Ishikawa (cell line): Measurements from ENCODE around the gene YIPF6.

ENCODE experiments used
- CEBPB ChIP-seq: IDR thresholded peaks from 2 replicates; pipeline ENCODE4 v1.6.1; 2012
- CREB1 ChIP-seq: IDR thresholded peaks from 2 replicates; pipeline ENCODE4 v1.6.1; 2012; ENCODE audit warnings: low read depth
- EGR1 ChIP-seq: IDR thresholded peaks from 2 replicates; pipeline ENCODE4 v1.6.1; 2012
- EP300 ChIP-seq: IDR thresholded peaks from 2 replicates; pipeline ENCODE4 v1.6.1; 2012; ENCODE audit warnings: borderline replicate concordance
- FOXM1 ChIP-seq: IDR thresholded peaks from 2 replicates; pipeline ENCODE4 v1.6.1; 2012; ENCODE audit warnings: low read depth, borderline replicate concordance
- NFIC ChIP-seq: IDR thresholded peaks from 2 replicates; pipeline ENCODE4 v1.6.1; 2012
- RAD21 ChIP-seq: IDR thresholded peaks from 2 replicates; pipeline ENCODE4 v1.6.1; 2012; ENCODE audit warnings: low read depth
- TAF1 ChIP-seq: IDR thresholded peaks from 2 replicates; pipeline ENCODE4 v1.6.1; 2012; ENCODE audit warnings: low read depth, mild to moderate bottlenecking
- TCF12 ChIP-seq: IDR thresholded peaks from 2 replicates; pipeline ENCODE4 v1.6.1; 2012; ENCODE audit warnings: low read depth
- TEAD4 ChIP-seq: IDR thresholded peaks from 2 replicates; pipeline ENCODE4 v1.6.1; 2012
- YY1 ChIP-seq: IDR thresholded peaks from 2 replicates; pipeline ENCODE4 v1.6.1; 2012; ENCODE audit warnings: low read depth
- ZBTB7A ChIP-seq: IDR thresholded peaks from 2 replicates; pipeline ENCODE4 v1.6.1; 2012; ENCODE audit warnings: low read depth
- TF ChIP-seq, protein P1 (sequence below): IDR thresholded peaks from 2 replicates; pipeline ENCODE4 v1.6.1; 2012
- TF ChIP-seq, protein P2 (sequence below): IDR thresholded peaks from 2 replicates; pipeline ENCODE4 v1.6.1; 2012
- TF ChIP-seq, protein P3 (sequence below): IDR thresholded peaks from 2 replicates; pipeline ENCODE4 v1.6.1; 2012; ENCODE audit warnings: low read depth, mild to moderate bottlenecking

YIPF6 gene

DNA sequence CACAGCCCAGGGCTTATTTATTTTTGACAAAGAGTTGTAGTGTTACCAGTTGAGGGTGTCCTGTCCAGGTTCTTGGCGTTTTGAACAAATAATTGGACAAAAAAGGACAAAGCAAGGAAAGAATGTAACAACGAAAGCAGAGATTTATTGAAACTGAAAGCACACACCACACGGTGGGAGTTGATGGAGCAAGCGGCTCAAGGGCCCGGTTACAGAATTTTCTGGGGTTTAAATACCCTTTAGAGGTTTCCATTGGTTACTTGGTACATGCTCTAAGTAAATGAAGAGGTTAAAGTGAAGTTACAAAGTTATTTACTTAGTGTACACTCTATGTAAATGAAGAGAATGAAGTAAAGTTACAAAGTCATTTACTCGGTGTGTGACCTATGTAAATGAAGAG lies 37.8 kb upstream of the YIPF6 start:
- TF ChIP-seq TAF1, result no peak
- no peak for TF ChIP-seq RAD21
- TF ChIP-seq YY1, result no peak
- no peak for TF ChIP-seq EP300
- TF ChIP-seq, protein P1, sequence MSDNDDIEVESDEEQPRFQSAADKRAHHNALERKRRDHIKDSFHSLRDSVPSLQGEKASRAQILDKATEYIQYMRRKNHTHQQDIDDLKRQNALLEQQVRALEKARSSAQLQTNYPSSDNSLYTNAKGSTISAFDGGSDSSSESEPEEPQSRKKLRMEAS, result no peak
- TF ChIP-seq, protein P2, sequence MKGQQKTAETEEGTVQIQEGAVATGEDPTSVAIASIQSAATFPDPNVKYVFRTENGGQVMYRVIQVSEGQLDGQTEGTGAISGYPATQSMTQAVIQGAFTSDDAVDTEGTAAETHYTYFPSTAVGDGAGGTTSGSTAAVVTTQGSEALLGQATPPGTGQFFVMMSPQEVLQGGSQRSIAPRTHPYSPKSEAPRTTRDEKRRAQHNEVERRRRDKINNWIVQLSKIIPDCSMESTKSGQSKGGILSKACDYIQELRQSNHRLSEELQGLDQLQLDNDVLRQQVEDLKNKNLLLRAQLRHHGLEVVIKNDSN, result no peak
- no peak for TF ChIP-seq CREB1
- TF ChIP-seq NFIC, result no peak
- TF ChIP-seq, protein P3, sequence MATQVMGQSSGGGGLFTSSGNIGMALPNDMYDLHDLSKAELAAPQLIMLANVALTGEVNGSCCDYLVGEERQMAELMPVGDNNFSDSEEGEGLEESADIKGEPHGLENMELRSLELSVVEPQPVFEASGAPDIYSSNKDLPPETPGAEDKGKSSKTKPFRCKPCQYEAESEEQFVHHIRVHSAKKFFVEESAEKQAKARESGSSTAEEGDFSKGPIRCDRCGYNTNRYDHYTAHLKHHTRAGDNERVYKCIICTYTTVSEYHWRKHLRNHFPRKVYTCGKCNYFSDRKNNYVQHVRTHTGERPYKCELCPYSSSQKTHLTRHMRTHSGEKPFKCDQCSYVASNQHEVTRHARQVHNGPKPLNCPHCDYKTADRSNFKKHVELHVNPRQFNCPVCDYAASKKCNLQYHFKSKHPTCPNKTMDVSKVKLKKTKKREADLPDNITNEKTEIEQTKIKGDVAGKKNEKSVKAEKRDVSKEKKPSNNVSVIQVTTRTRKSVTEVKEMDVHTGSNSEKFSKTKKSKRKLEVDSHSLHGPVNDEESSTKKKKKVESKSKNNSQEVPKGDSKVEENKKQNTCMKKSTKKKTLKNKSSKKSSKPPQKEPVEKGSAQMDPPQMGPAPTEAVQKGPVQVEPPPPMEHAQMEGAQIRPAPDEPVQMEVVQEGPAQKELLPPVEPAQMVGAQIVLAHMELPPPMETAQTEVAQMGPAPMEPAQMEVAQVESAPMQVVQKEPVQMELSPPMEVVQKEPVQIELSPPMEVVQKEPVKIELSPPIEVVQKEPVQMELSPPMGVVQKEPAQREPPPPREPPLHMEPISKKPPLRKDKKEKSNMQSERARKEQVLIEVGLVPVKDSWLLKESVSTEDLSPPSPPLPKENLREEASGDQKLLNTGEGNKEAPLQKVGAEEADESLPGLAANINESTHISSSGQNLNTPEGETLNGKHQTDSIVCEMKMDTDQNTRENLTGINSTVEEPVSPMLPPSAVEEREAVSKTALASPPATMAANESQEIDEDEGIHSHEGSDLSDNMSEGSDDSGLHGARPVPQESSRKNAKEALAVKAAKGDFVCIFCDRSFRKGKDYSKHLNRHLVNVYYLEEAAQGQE, result no peak
- no peak for TF ChIP-seq TEAD4
- TF ChIP-seq ZBTB7A, result no peak

DNA sequence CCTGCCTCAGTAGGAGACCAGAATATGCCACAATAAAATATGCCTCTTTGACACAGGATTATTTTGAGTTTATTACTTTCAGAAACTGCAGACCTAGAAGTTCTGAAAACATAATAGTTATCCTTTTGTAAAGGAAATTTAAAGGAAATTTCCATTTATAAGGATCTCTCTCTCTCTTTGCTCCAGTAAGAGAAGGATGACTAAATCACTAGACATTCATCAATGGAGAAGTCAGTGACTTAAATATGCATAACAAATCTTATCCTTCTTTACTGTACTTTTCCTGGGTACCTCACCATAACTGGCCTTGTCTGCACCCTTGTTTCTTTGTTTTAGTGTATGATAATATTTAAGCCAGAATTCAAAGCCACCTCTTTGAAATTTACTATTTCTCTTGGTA lies 37.3 kb upstream of the YIPF6 start:
- TF ChIP-seq FOXM1 (no peak), NFIC (no peak), CEBPB (no peak), TEAD4 (no peak), CREB1 (no peak), TAF1 (no peak), EP300 (no peak), ZBTB7A (no peak)
- TF ChIP-seq, protein P2, result no peak
- TF ChIP-seq, protein P3, result no peak

DNA sequence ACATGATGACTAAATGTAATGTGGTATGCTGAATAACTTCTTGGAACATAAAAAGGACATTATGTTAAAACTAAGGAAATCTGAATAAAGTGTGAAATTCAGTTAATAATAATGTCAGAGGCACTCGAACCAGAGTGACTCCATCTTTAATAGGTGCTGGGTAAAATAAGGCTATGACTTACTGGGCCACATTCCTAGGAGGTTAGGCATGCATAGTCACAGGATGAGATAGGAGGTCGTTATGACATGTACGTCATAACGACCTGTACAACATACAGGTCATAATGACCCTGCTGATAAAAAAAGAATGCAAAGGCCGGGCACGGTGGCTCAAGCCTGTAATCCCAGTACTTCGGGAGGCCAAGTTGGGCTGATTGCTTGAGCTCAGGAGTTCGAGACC lies 36.7 kb upstream of the YIPF6 start:
- TF ChIP-seq YY1, result no peak
- no peak for TF ChIP-seq TAF1
- TF ChIP-seq TEAD4, result 0 out of 2 replicates have a peak, but pooled peaks have one; percentile 38
- TF ChIP-seq, protein P2, result no peak
- no peak for TF ChIP-seq EP300
- no peak for TF ChIP-seq CREB1

DNA sequence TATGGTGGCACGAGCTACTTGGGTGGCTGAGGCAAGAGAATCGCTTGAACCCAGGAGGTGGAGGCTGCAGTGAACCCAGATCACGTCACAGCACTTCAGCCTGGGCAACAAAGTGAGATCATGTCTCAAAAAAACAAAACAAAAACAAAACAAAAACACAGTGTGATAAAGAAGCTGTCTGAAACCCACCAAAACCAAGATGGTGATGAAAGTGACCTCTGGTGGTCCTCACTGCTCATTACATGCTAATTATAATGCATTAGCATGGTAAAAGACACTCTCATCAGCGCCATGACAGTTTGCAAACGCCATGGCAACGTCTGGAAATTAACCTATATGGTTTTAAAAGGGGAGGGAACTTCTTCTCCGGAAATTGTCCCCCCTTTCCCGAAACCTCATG lies 36.2 kb upstream of the YIPF6 start:
- TF ChIP-seq YY1 (0 out of 2 replicates have a peak, but pooled peaks have one; percentile 30), TEAD4 (no peak), RAD21 (peak; percentile 62)

DNA sequence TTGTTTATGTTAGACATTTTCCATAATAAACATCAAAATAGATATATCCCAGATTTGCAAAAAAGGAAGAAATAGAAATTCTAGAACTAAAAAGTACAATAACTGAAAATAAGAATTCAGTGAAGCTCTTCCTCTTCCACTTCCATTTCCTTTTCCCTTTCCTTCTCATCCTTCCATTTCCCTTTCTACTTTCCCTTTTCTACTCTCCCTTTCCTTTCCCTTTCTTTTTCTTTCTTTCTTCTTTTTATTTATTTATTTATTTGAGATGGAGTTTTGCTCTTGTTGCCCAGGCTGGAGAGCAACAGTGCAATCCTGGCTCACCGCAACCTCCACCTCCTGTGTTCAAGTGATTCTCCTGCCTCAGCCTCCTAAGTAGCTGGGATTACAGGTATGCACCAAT lies 35.0 kb upstream of the YIPF6 start:
- no peak for TF ChIP-seq CEBPB
- TF ChIP-seq ZBTB7A, result no peak
- no peak for TF ChIP-seq EP300
- no peak for TF ChIP-seq NFIC
- no peak for TF ChIP-seq CREB1
- TF ChIP-seq TEAD4, result no peak
- no peak for TF ChIP-seq FOXM1
- no peak for TF ChIP-seq TAF1
- TF ChIP-seq, protein P1, result no peak
- TF ChIP-seq, protein P3, result no peak
- TF ChIP-seq EGR1, result no peak
- no peak for TF ChIP-seq RAD21
- no peak for TF ChIP-seq TCF12
- TF ChIP-seq, protein P2, result no peak
- no peak for TF ChIP-seq YY1
